Measurements from ENCODE around the gene CGN. TPM values are rescaled to one million over a fixed set of nuclear protein-coding genes. Genes with fewer than 3 reads are reported as not detected.

CGN gene
- total and polyA plus RNA-seq, 2 of the 13 experiments (the other 11 are each of a cell fraction or from before 2014, with no cell fraction given): 0.75 to 0.81 TPM

DNA sequence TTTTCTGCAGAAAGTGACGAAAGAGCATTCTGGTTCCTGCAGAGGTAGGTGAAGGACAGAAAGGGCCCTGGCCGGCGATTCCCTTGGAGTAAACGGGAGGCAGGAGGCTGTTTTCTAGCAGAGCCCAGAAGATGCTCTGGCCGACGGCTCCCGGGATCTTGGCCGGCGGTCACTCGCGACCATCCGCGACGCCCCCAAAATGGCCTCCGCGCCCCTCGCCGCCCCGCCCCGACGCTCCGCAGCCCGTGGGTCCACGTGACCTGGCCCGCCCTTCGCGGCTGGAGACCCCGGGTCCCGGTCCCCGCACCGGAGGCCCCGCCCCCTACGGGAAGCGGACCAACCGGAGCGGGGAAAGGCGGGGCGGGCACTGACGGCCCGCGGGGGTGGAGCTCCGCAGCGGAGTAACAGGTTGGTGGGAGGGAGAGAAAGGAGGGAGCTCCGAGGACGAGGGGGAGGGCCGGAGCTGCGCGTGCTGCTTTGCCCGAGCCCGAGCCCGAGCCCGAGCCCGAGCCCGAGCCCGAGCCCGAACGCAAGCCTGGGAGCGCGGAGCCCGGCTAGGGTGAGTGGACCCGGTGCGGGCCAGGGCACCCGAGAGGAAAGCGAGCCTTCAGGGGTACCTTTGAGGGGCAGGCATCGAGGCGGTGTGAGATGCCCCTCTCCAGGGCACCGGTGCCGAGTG is at the start of gene CGN (continued):
- TF ChIP-seq, protein P1, sequence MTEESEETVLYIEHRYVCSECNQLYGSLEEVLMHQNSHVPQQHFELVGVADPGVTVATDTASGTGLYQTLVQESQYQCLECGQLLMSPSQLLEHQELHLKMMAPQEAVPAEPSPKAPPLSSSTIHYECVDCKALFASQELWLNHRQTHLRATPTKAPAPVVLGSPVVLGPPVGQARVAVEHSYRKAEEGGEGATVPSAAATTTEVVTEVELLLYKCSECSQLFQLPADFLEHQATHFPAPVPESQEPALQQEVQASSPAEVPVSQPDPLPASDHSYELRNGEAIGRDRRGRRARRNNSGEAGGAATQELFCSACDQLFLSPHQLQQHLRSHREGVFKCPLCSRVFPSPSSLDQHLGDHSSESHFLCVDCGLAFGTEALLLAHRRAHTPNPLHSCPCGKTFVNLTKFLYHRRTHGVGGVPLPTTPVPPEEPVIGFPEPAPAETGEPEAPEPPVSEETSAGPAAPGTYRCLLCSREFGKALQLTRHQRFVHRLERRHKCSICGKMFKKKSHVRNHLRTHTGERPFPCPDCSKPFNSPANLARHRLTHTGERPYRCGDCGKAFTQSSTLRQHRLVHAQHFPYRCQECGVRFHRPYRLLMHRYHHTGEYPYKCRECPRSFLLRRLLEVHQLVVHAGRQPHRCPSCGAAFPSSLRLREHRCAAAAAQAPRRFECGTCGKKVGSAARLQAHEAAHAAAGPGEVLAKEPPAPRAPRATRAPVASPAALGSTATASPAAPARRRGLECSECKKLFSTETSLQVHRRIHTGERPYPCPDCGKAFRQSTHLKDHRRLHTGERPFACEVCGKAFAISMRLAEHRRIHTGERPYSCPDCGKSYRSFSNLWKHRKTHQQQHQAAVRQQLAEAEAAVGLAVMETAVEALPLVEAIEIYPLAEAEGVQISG (CRISPR knock-in tag; IDR thresholded peaks at IDR 0.05): no peak
- TF ChIP-seq, protein P2, sequence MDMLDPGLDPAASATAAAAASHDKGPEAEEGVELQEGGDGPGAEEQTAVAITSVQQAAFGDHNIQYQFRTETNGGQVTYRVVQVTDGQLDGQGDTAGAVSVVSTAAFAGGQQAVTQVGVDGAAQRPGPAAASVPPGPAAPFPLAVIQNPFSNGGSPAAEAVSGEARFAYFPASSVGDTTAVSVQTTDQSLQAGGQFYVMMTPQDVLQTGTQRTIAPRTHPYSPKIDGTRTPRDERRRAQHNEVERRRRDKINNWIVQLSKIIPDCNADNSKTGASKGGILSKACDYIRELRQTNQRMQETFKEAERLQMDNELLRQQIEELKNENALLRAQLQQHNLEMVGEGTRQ (IDR thresholded peaks at IDR 0.05; ENCODE audit: low read depth, low read length): no peak
- TF ChIP-seq, protein P2 (CRISPR knock-in tag; IDR thresholded peaks at IDR 0.05; ENCODE audit: borderline replicate concordance): peak; percentile 64; the same call in 1 of the 2 replicates
- TF ChIP-seq, protein P3, sequence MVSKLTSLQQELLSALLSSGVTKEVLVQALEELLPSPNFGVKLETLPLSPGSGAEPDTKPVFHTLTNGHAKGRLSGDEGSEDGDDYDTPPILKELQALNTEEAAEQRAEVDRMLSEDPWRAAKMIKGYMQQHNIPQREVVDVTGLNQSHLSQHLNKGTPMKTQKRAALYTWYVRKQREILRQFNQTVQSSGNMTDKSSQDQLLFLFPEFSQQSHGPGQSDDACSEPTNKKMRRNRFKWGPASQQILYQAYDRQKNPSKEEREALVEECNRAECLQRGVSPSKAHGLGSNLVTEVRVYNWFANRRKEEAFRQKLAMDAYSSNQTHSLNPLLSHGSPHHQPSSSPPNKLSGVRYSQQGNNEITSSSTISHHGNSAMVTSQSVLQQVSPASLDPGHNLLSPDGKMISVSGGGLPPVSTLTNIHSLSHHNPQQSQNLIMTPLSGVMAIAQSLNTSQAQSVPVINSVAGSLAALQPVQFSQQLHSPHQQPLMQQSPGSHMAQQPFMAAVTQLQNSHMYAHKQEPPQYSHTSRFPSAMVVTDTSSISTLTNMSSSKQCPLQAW (CRISPR knock-in tag; IDR thresholded peaks at IDR 0.05): peak; percentile 42; the same call in 1 of the 2 replicates
- TF ChIP-seq, protein P4, sequence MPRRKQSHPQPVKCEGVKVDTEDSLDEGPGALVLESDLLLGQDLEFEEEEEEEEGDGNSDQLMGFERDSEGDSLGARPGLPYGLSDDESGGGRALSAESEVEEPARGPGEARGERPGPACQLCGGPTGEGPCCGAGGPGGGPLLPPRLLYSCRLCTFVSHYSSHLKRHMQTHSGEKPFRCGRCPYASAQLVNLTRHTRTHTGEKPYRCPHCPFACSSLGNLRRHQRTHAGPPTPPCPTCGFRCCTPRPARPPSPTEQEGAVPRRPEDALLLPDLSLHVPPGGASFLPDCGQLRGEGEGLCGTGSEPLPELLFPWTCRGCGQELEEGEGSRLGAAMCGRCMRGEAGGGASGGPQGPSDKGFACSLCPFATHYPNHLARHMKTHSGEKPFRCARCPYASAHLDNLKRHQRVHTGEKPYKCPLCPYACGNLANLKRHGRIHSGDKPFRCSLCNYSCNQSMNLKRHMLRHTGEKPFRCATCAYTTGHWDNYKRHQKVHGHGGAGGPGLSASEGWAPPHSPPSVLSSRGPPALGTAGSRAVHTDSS (CRISPR knock-in tag; conservative IDR thresholded peaks at IDR 0.05): no peak
- TF ChIP-seq SAP130 (CRISPR knock-in tag; IDR thresholded peaks at IDR 0.05; ENCODE audit: low read depth) (peak; percentile 61), RFXAP (CRISPR knock-in tag; IDR thresholded peaks at IDR 0.05; ENCODE audit: borderline replicate concordance) (no peak), CENPX (CRISPR knock-in tag; IDR thresholded peaks at IDR 0.05) (no peak), KAT7 (CRISPR knock-in tag; IDR thresholded peaks at IDR 0.05; ENCODE audit: borderline replicate concordance) (peak; percentile 76; the same call in 1 of the 2 replicates), ZNF350 (CRISPR knock-in tag; IDR thresholded peaks at IDR 0.05; ENCODE audit: borderline replicate concordance, low read depth) (no peak), ZNF451 (CRISPR knock-in tag; IDR thresholded peaks at IDR 0.05) (no peak), GATAD1 (CRISPR knock-in tag; IDR thresholded peaks at IDR 0.05) (0 out of 2 replicates have a peak, but pooled peaks have one; percentile 30), ZNF678 (CRISPR knock-in tag; IDR thresholded peaks at IDR 0.05) (no peak), ZNF839 (CRISPR knock-in tag; IDR thresholded peaks at IDR 0.05; ENCODE audit: borderline replicate concordance) (no peak), THAP11 (CRISPR knock-in tag; IDR thresholded peaks at IDR 0.05) (0 out of 2 replicates have a peak, but pooled peaks have one; percentile 40), ZFP90 (CRISPR knock-in tag; IDR thresholded peaks at IDR 0.05; ENCODE audit: borderline replicate concordance) (no peak), SRF (IDR thresholded peaks at IDR 0.05; ENCODE audit: low read depth, low read length) (no peak), GPN1 (CRISPR knock-in tag; IDR thresholded peaks at IDR 0.05; ENCODE audit: borderline replicate concordance) (no peak)
- TF ChIP-seq, protein P5, sequence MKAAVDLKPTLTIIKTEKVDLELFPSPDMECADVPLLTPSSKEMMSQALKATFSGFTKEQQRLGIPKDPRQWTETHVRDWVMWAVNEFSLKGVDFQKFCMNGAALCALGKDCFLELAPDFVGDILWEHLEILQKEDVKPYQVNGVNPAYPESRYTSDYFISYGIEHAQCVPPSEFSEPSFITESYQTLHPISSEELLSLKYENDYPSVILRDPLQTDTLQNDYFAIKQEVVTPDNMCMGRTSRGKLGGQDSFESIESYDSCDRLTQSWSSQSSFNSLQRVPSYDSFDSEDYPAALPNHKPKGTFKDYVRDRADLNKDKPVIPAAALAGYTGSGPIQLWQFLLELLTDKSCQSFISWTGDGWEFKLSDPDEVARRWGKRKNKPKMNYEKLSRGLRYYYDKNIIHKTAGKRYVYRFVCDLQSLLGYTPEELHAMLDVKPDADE (CRISPR knock-in tag; IDR thresholded peaks at IDR 0.05): no peak
- TF ChIP-seq, protein P6, sequence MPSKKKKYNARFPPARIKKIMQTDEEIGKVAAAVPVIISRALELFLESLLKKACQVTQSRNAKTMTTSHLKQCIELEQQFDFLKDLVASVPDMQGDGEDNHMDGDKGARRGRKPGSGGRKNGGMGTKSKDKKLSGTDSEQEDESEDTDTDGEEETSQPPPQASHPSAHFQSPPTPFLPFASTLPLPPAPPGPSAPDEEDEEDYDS (CRISPR knock-in tag; IDR thresholded peaks at IDR 0.05): no peak
